Activated CD8-positive, alpha-beta T cell treated with anti-CD3 and anti-CD28 coated beads, Interleukin-2, amount 10 ng/mL, durations not matched to agents 7 days and 5 days (primary cell): Measurements from ENCODE around the gene ZNF157. TPM values are rescaled to one million over a fixed set of nuclear protein-coding genes. Genes with fewer than 3 reads are reported as not detected.
"Not testable (repeated sequence)": the region's sequence is repeated elsewhere in the genome, so short reads cannot be mapped to it uniquely, and the experiment has no call there.

Experiments used
- ATAC-seq: fragments of 150-1000 bp; cut with Tn5 transposase; one replicate; pipeline ENCODE4 v1.10.0; 2021; ENCODE audit warnings: moderate library complexity
- CTCF ChIA-PET: fragments of 350-600 bp; sonication (Branson Sonifier 250); formaldehyde crosslinking; loops from one replicate; lab custom pipeline; 2021; ENCODE audit warnings: antibody characterized with exemption; lab: Charles Lee
- POLR2A ChIA-PET: fragments of 350-600 bp; sonication (Branson Sonifier 250); formaldehyde crosslinking; loops from one replicate; lab custom pipeline; 2021; ENCODE audit warnings: antibody characterized with exemption; lab: Charles Lee
- DNase-seq: peaks from one replicate; pipeline ENCODE4 v3.0.0-alpha.2; 2020
- H3K27ac Mint-ChIP-seq: one replicate; pipeline ENCODE4 v1.8.0; 2021; ENCODE audit warnings: mild to moderate bottlenecking, mixed read lengths
- H3K27me3 Mint-ChIP-seq: one replicate; pipeline ENCODE4 v1.8.0; 2021; ENCODE audit warnings: low read depth, mixed read lengths
- H3K36me3 Mint-ChIP-seq: one replicate; pipeline ENCODE4 v1.8.0; 2021; ENCODE audit warnings: low read depth, mixed read lengths
- H3K4me1 Mint-ChIP-seq: one replicate; pipeline ENCODE4 v1.8.0; 2021; ENCODE audit warnings: low read depth, mixed read lengths
- H3K4me3 Mint-ChIP-seq: one replicate; pipeline ENCODE4 v1.8.0; 2021; ENCODE audit warnings: mild to moderate bottlenecking, mixed read lengths
- H3K9me3 Mint-ChIP-seq: one replicate; pipeline ENCODE4 v1.8.0; 2022; ENCODE audit warnings: mixed read lengths; ENCODE audit not compliant: insufficient read depth
- total RNA-seq, 2 experiments: library from RNA; stranded (reverse); gene quantifications; one replicate each; pipeline ENCODE4 v1.2.3, GENCODE V29; 2021

Gene ZNF157
- total RNA-seq, 2 experiments from 2014 or later, result 0.32 to 0.34 TPM

- H3K4me1 Mint-ChIP-seq, result peaks cover 22% of the 10 kb centered on the region
- peak overlapping the region; percentile 81 for H3K27ac Mint-ChIP-seq
- H3K9me3 Mint-ChIP-seq, result no peaks in the 10 kb centered on the region
- peak; percentile 84 for ATAC-seq
- H3K36me3 Mint-ChIP-seq, result no peaks in the 10 kb centered on the region
- no peaks in the 10 kb centered on the region for H3K27me3 Mint-ChIP-seq
- ChIA-PET POLR2A (no interaction called here), CTCF (no interaction called here)
- peak overlapping the region; percentile 69 for H3K4me3 Mint-ChIP-seq
- peak; percentile 80 for DNase-seq
Measured at GRCh38 chrX:47380268-47380667, 9.9 kb downstream of the ZNF157 start.

DNA sequence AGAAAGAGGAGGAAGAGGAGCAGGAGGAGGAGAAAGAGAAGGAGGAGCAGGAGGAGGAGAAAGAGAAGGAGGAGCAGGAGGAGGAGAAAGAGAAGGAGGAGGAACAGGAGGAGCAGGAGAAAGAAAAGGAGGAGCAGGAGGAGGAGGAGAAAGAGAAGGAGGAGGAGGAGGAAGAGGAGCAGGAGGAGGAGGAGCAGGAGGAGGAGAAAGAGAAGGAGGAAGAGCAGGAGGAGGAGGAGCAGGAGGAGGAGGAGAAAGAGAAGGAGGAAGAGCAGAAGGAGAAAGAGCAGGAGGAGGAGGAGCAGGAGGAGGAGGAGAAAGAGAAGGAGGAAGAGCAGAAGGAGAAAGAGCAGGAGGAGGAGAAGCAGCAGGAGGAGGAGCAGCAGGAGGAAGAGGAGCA is 10.5 kb downstream of the ZNF157 start:
- POLR2A ChIA-PET, result not testable (repeated sequence)

GRCh38 chrX:47384502-47384901 is 14.1 kb downstream of the ZNF157 start:
- Mint-ChIP-seq H3K27me3 (no peaks in the 10 kb centered on the region), H3K4me3 (no peak overlapping the region), H3K36me3 (no peaks in the 10 kb centered on the region), H3K4me1 (peaks cover 26% of the 10 kb centered on the region), H3K9me3 (no peaks in the 10 kb centered on the region), H3K27ac (peak overlapping the region; percentile 11)
- ATAC-seq (peak; percentile 58), DNase-seq (peak; percentile 76)
- ChIA-PET CTCF (interaction anchor here (0.6 to 3.0 kb wide), 18 partner anchors 9 to 193 kb away, joined by 3 to 15 read pairs (median 4); partner anchors contain the start of genes CDK16 and ZNF157), POLR2A (interaction anchor here (0.6 to 1.5 kb wide), 3 partner anchors 152 to 232 kb away, joined by 4 to 8 read pairs (median 6); partner anchors contain the start of gene USP11)

More for the DNA sequence above, 10.5 kb downstream of the ZNF157 start:
- CTCF ChIA-PET, H3K36me3 Mint-ChIP-seq, H3K9me3 Mint-ChIP-seq, H3K27ac Mint-ChIP-seq, ATAC-seq, H3K27me3 Mint-ChIP-seq, DNase-seq: not testable (repeated sequence)
- Mint-ChIP-seq H3K4me1 (peaks cover 22% of the 10 kb centered on the region), H3K4me3 (peak overlapping the region; percentile 42)

- no peak for ATAC-seq
- no peaks in the 10 kb centered on the region for H3K36me3 Mint-ChIP-seq
- CTCF ChIA-PET, result interaction anchor here (0.8 kb wide), 1 partner anchor 8 kb away, joined by 4 read pairs; no protein-coding TSS in a partner anchor
Measured at GRCh38 chrX:47390780-47391179, 20.4 kb downstream of the ZNF157 start.

DNA sequence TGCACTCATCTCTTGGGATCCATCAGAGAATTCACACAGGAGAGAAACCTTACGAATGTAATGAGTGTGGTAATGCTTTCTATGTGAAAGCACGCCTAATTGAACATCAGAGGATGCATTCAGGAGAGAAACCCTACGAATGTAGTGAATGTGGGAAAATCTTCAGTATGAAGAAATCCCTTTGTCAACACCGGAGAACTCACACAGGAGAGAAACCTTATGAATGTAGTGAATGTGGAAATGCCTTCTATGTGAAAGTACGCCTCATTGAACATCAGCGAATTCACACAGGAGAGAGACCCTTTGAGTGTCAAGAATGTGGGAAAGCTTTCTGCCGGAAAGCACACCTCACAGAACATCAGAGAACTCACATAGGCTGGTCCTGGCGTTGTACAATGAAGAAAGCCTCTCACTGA is 42.8 kb downstream of the ZNF157 start:
- POLR2A ChIA-PET, result no interaction called here
- H3K4me1 Mint-ChIP-seq, result no peaks in the 10 kb centered on the region
- peaks cover 17% of the 10 kb centered on the region for H3K36me3 Mint-ChIP-seq
- DNase-seq (no peak), ATAC-seq (no peak)
- H3K4me3 Mint-ChIP-seq, result no peak overlapping the region
- peaks cover 14% of the 10 kb centered on the region for H3K9me3 Mint-ChIP-seq
- no peak overlapping the region for H3K27ac Mint-ChIP-seq
- no peaks in the 10 kb centered on the region for H3K27me3 Mint-ChIP-seq
- CTCF ChIA-PET, result no interaction called here

More at GRCh38 chrX:47390780-47391179, 20.4 kb downstream of the ZNF157 start:
- H3K4me1 Mint-ChIP-seq, result peaks cover 11% of the 10 kb centered on the region
- no peak for DNase-seq
- no peak overlapping the region for H3K4me3 Mint-ChIP-seq
- POLR2A ChIA-PET, result interaction anchor here (1.2 kb wide), 1 partner anchor 157 kb away, joined by 3 read pairs; no protein-coding TSS in a partner anchor
- no peaks in the 10 kb centered on the region for H3K27me3 Mint-ChIP-seq
- peak overlapping the region; percentile 57 for H3K27ac Mint-ChIP-seq
- no peaks in the 10 kb centered on the region for H3K9me3 Mint-ChIP-seq

DNA sequence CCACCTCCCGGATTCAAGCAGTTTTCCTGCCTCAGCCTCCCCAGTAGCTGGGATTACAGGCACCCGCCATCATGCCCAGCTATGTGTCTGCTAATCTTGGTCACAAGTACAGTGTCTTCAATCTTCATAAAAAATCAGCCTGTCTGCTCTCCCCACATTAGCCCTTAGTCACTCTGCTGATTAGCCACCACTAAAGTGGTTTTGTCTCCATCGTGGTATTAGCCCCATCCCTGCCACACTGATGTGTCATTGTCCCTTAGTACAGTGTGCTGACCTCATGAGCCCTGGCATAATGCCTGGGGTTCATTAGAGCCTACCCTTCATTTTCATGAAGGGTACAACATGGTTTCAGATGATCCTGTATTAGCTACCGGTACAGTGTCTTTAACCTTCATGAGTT is 49.9 kb downstream of the ZNF157 start:
- DNase-seq (no peak), ATAC-seq (no peak)
- Mint-ChIP-seq H3K36me3 (no peaks in the 10 kb centered on the region), H3K4me1 (no peaks in the 10 kb centered on the region), H3K4me3 (no peak overlapping the region), H3K27ac (no peak overlapping the region), H3K9me3 (peaks cover 9% of the 10 kb centered on the region), H3K27me3 (no peaks in the 10 kb centered on the region)
- POLR2A ChIA-PET, result no interaction called here
- CTCF ChIA-PET, result no interaction called here

DNA sequence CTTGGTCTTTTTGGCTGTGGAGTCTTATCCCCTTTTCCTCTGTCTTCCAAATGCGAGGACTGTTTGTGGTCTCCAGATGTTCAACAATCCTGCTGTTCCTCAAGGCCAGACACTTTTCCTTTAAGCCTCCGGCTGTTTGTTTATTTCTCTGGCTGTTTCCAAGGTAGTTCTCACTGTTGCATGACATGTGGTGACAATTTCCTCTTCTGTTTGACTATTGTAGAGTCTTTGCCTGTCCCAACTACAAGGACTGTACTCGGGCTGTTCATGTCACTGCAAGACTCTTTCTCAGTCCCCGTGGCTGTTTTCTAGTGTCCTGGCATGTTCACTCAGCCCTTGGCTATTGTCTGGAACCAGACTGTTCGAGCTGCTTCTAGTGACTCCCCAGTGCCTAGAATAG is 50.6 kb downstream of the ZNF157 start:
- H3K9me3 Mint-ChIP-seq, result peaks cover 6% of the 10 kb centered on the region
- no peak for DNase-seq
- ChIA-PET POLR2A (no interaction called here), CTCF (no interaction called here)
- no peaks in the 10 kb centered on the region for H3K4me1 Mint-ChIP-seq
- H3K27ac Mint-ChIP-seq, result no peak overlapping the region
- no peaks in the 10 kb centered on the region for H3K36me3 Mint-ChIP-seq
- no peaks in the 10 kb centered on the region for H3K27me3 Mint-ChIP-seq
- H3K4me3 Mint-ChIP-seq, result no peak overlapping the region
- no peak for ATAC-seq

DNA sequence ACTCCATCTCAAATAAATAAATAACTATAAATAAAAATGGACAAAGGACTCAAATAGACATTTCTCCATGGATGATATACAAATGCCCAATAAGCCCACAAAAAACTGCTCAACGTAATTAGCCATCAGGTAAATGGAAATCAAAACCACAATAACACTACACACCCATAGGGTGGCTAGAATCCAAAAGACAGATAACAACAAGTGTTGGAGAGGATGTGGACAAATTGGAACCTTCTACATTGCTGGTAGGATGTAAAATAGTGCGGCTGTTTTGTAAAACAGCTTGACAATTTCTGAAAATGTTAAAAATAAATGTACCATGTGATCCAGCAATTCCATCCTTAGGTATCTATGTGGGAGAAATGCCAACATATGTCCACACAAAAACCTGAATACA is 52.1 kb downstream of the ZNF157 start:
- POLR2A ChIA-PET, result no interaction called here
- no peaks in the 10 kb centered on the region for H3K36me3 Mint-ChIP-seq
- DNase-seq, result no peak
- H3K4me3 Mint-ChIP-seq, result no peak overlapping the region
- peaks cover 3% of the 10 kb centered on the region for H3K9me3 Mint-ChIP-seq
- H3K4me1 Mint-ChIP-seq, result no peaks in the 10 kb centered on the region
- H3K27me3 Mint-ChIP-seq, result no peaks in the 10 kb centered on the region
- no peak overlapping the region for H3K27ac Mint-ChIP-seq
- CTCF ChIA-PET, result no interaction called here
- no peak for ATAC-seq

GRCh38 chrX:47430925-47431324 is 60.5 kb downstream of the ZNF157 start:
- ATAC-seq (no peak), DNase-seq (no peak)
- Mint-ChIP-seq H3K4me3 (no peak overlapping the region), H3K36me3 (no peaks in the 10 kb centered on the region), H3K27me3 (no peaks in the 10 kb centered on the region), H3K27ac (no peak overlapping the region), H3K4me1 (no peaks in the 10 kb centered on the region), H3K9me3 (no peaks in the 10 kb centered on the region)
- CTCF ChIA-PET, result no interaction called here
- POLR2A ChIA-PET, result no interaction called here

- H3K27ac Mint-ChIP-seq, result no peak overlapping the region
- ChIA-PET CTCF (no interaction called here), POLR2A (no interaction called here)
- H3K36me3 Mint-ChIP-seq, result peaks cover 57% of the 10 kb centered on the region
- no peaks in the 10 kb centered on the region for H3K27me3 Mint-ChIP-seq
- DNase-seq (no peak), ATAC-seq (no peak)
- no peaks in the 10 kb centered on the region for H3K4me1 Mint-ChIP-seq
- peaks cover 38% of the 10 kb centered on the region for H3K9me3 Mint-ChIP-seq
- H3K4me3 Mint-ChIP-seq, result no peak overlapping the region
Measured at GRCh38 chrX:47446431-47446830, 76.1 kb downstream of the ZNF157 start.

GRCh38 chrX:47446971-47447370 is 76.6 kb downstream of the ZNF157 start:
- ATAC-seq (no peak), DNase-seq (no peak)
- ChIA-PET POLR2A (no interaction called here), CTCF (no interaction called here)
- no peak overlapping the region for H3K4me3 Mint-ChIP-seq
- H3K4me1 Mint-ChIP-seq, result no peaks in the 10 kb centered on the region
- H3K27me3 Mint-ChIP-seq, result no peaks in the 10 kb centered on the region
- no peak overlapping the region for H3K27ac Mint-ChIP-seq
- H3K9me3 Mint-ChIP-seq, result peaks cover 38% of the 10 kb centered on the region
- peaks cover 62% of the 10 kb centered on the region for H3K36me3 Mint-ChIP-seq

DNA sequence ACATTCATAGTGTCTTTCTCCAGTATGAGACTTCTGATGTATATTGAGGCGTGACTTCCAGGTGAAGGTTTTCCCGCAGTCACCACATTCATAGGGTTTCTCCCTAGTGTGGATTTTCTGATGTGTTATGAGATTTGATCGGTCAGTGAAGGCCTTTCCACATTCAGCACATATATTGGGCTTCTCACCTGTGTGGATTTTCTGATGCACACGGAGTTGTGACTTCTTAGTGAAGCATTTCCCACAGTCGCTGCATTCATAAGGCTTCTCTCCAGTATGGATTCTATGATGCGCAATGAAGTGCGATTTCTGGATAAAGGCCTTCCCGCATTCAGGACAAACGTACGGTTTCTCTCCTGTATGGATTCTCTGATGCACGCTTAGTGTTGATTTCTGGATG is 77.2 kb downstream of the ZNF157 start:
- no peak for ATAC-seq
- CTCF ChIA-PET, result no interaction called here
- POLR2A ChIA-PET, result no interaction called here
- Mint-ChIP-seq H3K36me3 (peaks cover 68% of the 10 kb centered on the region), H3K27me3 (no peaks in the 10 kb centered on the region), H3K4me1 (no peaks in the 10 kb centered on the region), H3K9me3 (peaks cover 38% of the 10 kb centered on the region), H3K27ac (no peak overlapping the region), H3K4me3 (no peak overlapping the region)
- no peak for DNase-seq
